ENCODE results near the gene CWC15. TPM values are rescaled to one million over a fixed set of nuclear protein-coding genes. Genes with fewer than 3 reads are reported as not detected.

CWC15 gene
- total and polyA plus RNA-seq, 2 donors (not counting 1 experiment from before 2014, with no cell fraction given): 18.1 to 59.8 TPM

DNA sequence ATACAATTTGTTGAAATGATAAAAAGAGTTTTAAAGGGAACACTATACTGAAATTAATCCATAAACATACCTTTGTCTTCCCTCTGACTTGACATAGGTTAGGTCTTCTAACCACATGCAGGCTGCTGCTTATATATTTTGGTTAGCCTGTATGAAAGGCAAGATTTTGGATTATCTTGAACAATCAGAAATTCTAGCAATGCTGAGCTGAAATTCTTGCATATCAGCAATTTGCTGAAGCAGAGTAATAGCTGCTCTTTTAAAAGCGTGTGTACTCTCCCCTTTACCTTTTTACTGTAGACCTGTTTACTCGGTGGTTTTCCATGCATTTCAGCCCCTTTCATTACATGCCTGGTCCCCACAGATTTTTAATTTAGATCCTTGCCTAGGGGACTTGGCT, 34.0 kb downstream of the CWC15 start:
- H3K9me3 ChIP-seq (ENCODE audit: control extremely low read depth in 1 of 3, control insufficient read depth in 2 of 3, insufficient read depth in 1 of 3, low read length in 2 of 3): peaks cover 0 to 5% (median 0%) of the 10 kb centered on the region in 3 donors
- H3K4me2 ChIP-seq (replicated peaks; ENCODE audit: low read depth, low read length, poor library complexity, severe bottlenecking): no peak overlapping the region
- no peak overlapping the region for H3K4me3 Mint-ChIP-seq
- no peak overlapping the region for H2AFZ ChIP-seq (ENCODE audit: insufficient read depth, low read depth, low read length, poor library complexity, severe bottlenecking)
- no peak overlapping the region for H3K4me3 ChIP-seq (ENCODE audit: control extremely low read depth in 1 of 5, extremely low read depth in 1 of 5, insufficient read depth in 1 of 5, low read depth in 2 of 5, low read length in 4 of 5)
- peaks cover 15% of the 10 kb centered on the region for H3K27me3 Mint-ChIP-seq
- no peaks in the 10 kb centered on the region for H3K4me1 Mint-ChIP-seq
- WGBS (ENCODE audit: insufficient coverage): 100% methylated on average over 1 of the region's 2 CpGs
- H3K27ac ChIP-seq (ENCODE audit: low read length in 2 of 2): no peak overlapping the region
- ATAC-seq (ENCODE audit: low read depth) (no peak), DNase-seq (no peak)
- no peak overlapping the region for H3K9ac ChIP-seq (ENCODE audit: low read length)
- no peaks in the 10 kb centered on the region for H3K9me3 Mint-ChIP-seq (ENCODE audit: insufficient read depth)
- H3K36me3 ChIP-seq (replicated peaks in 1 of 2; ENCODE audit: control extremely low read depth in 1 of 2, control insufficient read depth in 1 of 2, extremely low read depth in 1 of 2, insufficient read depth in 2 of 2, low read length in 1 of 2): no peaks in the 10 kb centered on the region
- POLR2A ChIA-PET: no interaction called here
- H3K27me3 ChIP-seq (replicated peaks in 1 of 4; ENCODE audit: control extremely low read depth in 1 of 4, control insufficient read depth in 3 of 4, insufficient read depth in 4 of 4, low read length in 3 of 4): no peaks in the 10 kb centered on the region
- H3K27ac Mint-ChIP-seq: no peak overlapping the region
- no peaks in the 10 kb centered on the region for H4K20me1 ChIP-seq (ENCODE audit: control insufficient read depth, insufficient read depth, low read length, poor library complexity, severe bottlenecking)
- H3K4me1 ChIP-seq (ENCODE audit: control insufficient read depth in 2 of 2, insufficient read depth in 2 of 2, low read length in 2 of 2): no peaks in the 10 kb centered on the region
- no peaks in the 10 kb centered on the region for H3K79me2 ChIP-seq (ENCODE audit: control insufficient read depth, insufficient read depth, low read length)
- intact Hi-C loops (cut with micrococcal nuclease): no loop called here
- CTCF ChIA-PET: no interaction called here
- TF ChIP-seq EZH2 (IDR thresholded peaks at IDR 0.05; ENCODE audit: borderline replicate concordance, insufficient read depth, low read depth, low read length, poor library complexity, severe bottlenecking): no peak
- TF ChIP-seq, protein P1, sequence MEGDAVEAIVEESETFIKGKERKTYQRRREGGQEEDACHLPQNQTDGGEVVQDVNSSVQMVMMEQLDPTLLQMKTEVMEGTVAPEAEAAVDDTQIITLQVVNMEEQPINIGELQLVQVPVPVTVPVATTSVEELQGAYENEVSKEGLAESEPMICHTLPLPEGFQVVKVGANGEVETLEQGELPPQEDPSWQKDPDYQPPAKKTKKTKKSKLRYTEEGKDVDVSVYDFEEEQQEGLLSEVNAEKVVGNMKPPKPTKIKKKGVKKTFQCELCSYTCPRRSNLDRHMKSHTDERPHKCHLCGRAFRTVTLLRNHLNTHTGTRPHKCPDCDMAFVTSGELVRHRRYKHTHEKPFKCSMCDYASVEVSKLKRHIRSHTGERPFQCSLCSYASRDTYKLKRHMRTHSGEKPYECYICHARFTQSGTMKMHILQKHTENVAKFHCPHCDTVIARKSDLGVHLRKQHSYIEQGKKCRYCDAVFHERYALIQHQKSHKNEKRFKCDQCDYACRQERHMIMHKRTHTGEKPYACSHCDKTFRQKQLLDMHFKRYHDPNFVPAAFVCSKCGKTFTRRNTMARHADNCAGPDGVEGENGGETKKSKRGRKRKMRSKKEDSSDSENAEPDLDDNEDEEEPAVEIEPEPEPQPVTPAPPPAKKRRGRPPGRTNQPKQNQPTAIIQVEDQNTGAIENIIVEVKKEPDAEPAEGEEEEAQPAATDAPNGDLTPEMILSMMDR (IDR thresholded peaks at IDR 0.05): no peak

DNA sequence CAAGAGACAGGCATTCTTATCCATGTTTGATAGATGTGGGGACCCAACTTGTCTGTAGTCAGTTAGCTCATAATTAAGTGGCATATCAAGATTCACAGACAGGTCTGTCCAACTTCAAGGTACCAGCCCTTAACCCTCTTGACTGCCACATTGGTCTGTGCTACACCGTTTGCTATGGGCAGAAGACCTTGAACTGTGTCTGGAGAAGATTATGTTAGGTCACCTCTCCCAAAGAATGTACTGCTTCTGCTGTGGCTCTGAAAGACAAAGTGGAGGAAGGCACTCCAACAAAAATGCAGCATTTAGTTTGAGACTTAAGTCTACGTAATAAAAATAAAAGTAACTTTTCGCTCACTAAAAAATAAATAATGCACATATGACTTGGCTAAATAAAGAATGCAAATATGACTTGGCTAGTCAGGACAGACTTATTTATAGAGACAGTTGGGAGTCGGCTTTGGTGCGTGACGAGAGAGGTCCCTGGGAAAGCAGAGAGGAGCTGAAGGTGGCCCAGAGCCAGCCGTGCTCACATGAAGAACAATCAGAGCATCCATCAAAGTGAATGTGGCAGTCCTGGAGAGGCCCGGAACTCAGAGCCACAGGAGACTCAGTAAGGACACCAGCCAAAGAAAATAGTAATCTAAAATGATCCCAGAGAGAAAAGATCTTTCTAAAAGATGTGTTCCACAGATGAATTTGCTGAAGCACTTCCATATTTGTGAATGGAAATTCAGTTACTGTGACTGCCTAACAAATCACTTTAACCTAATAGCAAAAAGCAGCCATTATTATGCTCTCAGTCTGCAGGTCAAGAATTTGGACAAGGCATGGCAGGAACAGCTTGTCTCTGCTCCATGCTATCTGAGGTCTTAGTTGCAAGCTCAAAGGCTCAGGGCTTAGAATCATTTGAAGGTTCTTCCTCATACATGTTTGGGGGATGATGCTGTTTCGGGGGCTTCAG, 35.0 kb downstream of the CWC15 start:
- Histone ChIP-seq H2AFZ (ENCODE audit: insufficient read depth, low read depth, low read length, poor library complexity, severe bottlenecking) (no peak overlapping the region), H3K4me2 (replicated peaks; ENCODE audit: low read depth, low read length, poor library complexity, severe bottlenecking) (no peak overlapping the region), H3K27ac (ENCODE audit: low read length in 2 of 2) (no peak overlapping the region), H3K27me3 (replicated peaks in 1 of 4; ENCODE audit: control extremely low read depth in 1 of 4, control insufficient read depth in 3 of 4, insufficient read depth in 4 of 4, low read length in 3 of 4) (no peaks in the 10 kb centered on the region), H3K79me2 (ENCODE audit: control insufficient read depth, insufficient read depth, low read length) (no peaks in the 10 kb centered on the region), H3K4me3 (ENCODE audit: control extremely low read depth in 1 of 5, extremely low read depth in 1 of 5, insufficient read depth in 1 of 5, low read depth in 2 of 5, low read length in 4 of 5) (no peak overlapping the region), H3K9me3 (ENCODE audit: control extremely low read depth in 1 of 3, control insufficient read depth in 2 of 3, insufficient read depth in 1 of 3, low read length in 2 of 3) (peaks cover 0 to 4% (median 0%) of the 10 kb centered on the region in 3 donors), H4K20me1 (ENCODE audit: control insufficient read depth, insufficient read depth, low read length, poor library complexity, severe bottlenecking) (no peaks in the 10 kb centered on the region), H3K36me3 (replicated peaks in 1 of 2; ENCODE audit: control extremely low read depth in 1 of 2, control insufficient read depth in 1 of 2, extremely low read depth in 1 of 2, insufficient read depth in 2 of 2, low read length in 1 of 2) (no peaks in the 10 kb centered on the region), H3K4me1 (ENCODE audit: control insufficient read depth in 2 of 2, insufficient read depth in 2 of 2, low read length in 2 of 2) (no peaks in the 10 kb centered on the region), H3K9ac (ENCODE audit: low read length) (no peak overlapping the region)
- ChIA-PET POLR2A (no interaction called here), CTCF (no interaction called here)
- Mint-ChIP-seq H3K27ac (no peak overlapping the region), H3K4me3 (no peak overlapping the region), H3K9me3 (ENCODE audit: insufficient read depth) (no peaks in the 10 kb centered on the region), H3K27me3 (peaks cover 13% of the 10 kb centered on the region), H3K4me1 (no peaks in the 10 kb centered on the region)
- TF ChIP-seq EZH2 (IDR thresholded peaks at IDR 0.05; ENCODE audit: borderline replicate concordance, insufficient read depth, low read depth, low read length, poor library complexity, severe bottlenecking): no peak
- TF ChIP-seq, protein P1 (IDR thresholded peaks at IDR 0.05): no peak
- intact Hi-C loops (cut with micrococcal nuclease): no loop called here
- no peak for ATAC-seq (ENCODE audit: low read depth)
- WGBS (ENCODE audit: insufficient coverage): 97% methylated on average over 5 of the region's 9 CpGs
- DNase-seq: no peak
